K562 (cell line): Measurements from ENCODE around the gene STUM. TPM values are rescaled to one million over a fixed set of nuclear protein-coding genes. Genes with fewer than 3 reads are reported as not detected.

ENCODE experiments used
- ATAC-seq: fragments of 200-7000 bp; cut with Tn5 transposase; 3 replicates; pipeline ENCODE4 v1.9.1; 2020; ENCODE audit warnings: moderate library complexity
- BruUV-seq: library from RNA; stranded (reverse); fragments of 400-500 nt; replicated peaks from 2 replicates; lab custom pipeline; 2021; lab: Mats Ljungman, UMichigan
- CTCF ChIA-PET: fragments of 300-600 bp; formaldehyde crosslinking; extraction: SDS; loops from one replicate; lab custom pipeline; 2021; ENCODE audit warnings: low intra/inter-chr PET ratio; lab: Yijun Ruan, JAX
- POLR2A ChIA-PET: fragments of 300-600, 350-650 bp; sonication (Branson Sonifier 250); formaldehyde crosslinking; extraction: SDS; loops from one replicate; lab custom pipeline; 2021; ENCODE audit warnings: antibody characterized with exemption, inconsistent platforms; lab: Yijun Ruan, JAX
- DNase-seq, 4 experiments: peaks; one replicate each; pipeline versions ENCODE4 v3.0.0 to v3.0.0-alpha.2; 2011 to 2018; ENCODE audit warnings: low spot score in 3 of 4, mixed read lengths in 3 of 4; ENCODE audit errors: extremely low read depth in 1 of 4
- FAIRE-seq: peaks from 2 replicates; lab custom pipeline; 2011; peaks lifted over from hg19 to GRCh38; lab: Jason Lieb, UNC
- H2AFZ ChIP-seq: 2 replicates; pipeline ENCODE4 v1.6.0; 2011; ENCODE audit warnings: low read depth, low read length, control low read depth, inconsistent platforms
- H3K27ac ChIP-seq: fragments of 200-600 bp; 3 replicates; pipeline ENCODE4 v1.8.0; 2011; ENCODE audit warnings: low read depth, mild to moderate bottlenecking, control low read depth, inconsistent platforms, low read length, moderate library complexity, mixed read lengths; ENCODE audit errors: extremely low read depth
- H3K27me3 ChIP-seq, 2 experiments: fragments of 300-600 bp in 1 of 2; 2 replicates in 1 of 2; 3 replicates in 1 of 2; pipeline versions ENCODE4 v1.6.0 to v1.8.0; 2011; ENCODE audit warnings: inconsistent platforms in 2 of 2, low read length in 2 of 2, mild to moderate bottlenecking in 1 of 2, mixed read lengths in 1 of 2, moderate library complexity in 1 of 2; ENCODE audit not compliant: control insufficient read depth in 2 of 2, insufficient read depth in 2 of 2
- H3K36me3 ChIP-seq: fragments of 300-600 bp; 3 replicates; pipeline ENCODE4 v1.8.0; 2011; ENCODE audit warnings: mild to moderate bottlenecking, low read length, inconsistent platforms; ENCODE audit not compliant: control insufficient read depth, insufficient read depth
- H3K4me1 ChIP-seq, 2 experiments: fragments of 200-600 bp in 1 of 2; replicated peaks in 1 of 2; 2 replicates in 1 of 2; 3 replicates in 1 of 2; pipeline versions ENCODE4 v1.5.1 to v1.8.0; 2011; ENCODE audit warnings: inconsistent platforms in 2 of 2, low read length in 2 of 2, mild to moderate bottlenecking in 1 of 2, mixed read lengths in 1 of 2, moderate library complexity in 1 of 2; ENCODE audit not compliant: control insufficient read depth in 2 of 2, insufficient read depth in 2 of 2
- H3K4me2 ChIP-seq: 2 replicates; pipeline ENCODE4 v1.6.1; 2011; ENCODE audit warnings: low read length, control low read depth, inconsistent platforms, mixed read lengths; ENCODE audit not compliant: insufficient read depth
- H3K4me3 ChIP-seq: fragments of 200-600 bp; sonication (generic), shearing (Covaris generic); 2 replicates; pipeline ENCODE4 v1.5.1; 2016; ENCODE audit warnings: control low read depth, inconsistent platforms
- H3K79me2 ChIP-seq: fragments of 200-600 bp; 3 replicates; pipeline ENCODE4 v1.8.0; 2011; ENCODE audit warnings: low read length, inconsistent platforms; ENCODE audit not compliant: control insufficient read depth, insufficient read depth
- H3K9ac ChIP-seq, 2 experiments: 2 replicates each; pipeline versions ENCODE4 v1.6.0 to v1.6.1; 2011; ENCODE audit warnings: low read depth in 2 of 2, low read length in 2 of 2, control low read depth in 1 of 2, inconsistent platforms in 1 of 2, mild to moderate bottlenecking in 1 of 2, mixed read lengths in 1 of 2; ENCODE audit not compliant: insufficient read depth in 1 of 2
- H3K9me1 ChIP-seq: one replicate; pipeline ENCODE4 v1.6.0; 2011; ENCODE audit warnings: inconsistent platforms, mild to moderate bottlenecking, low read length, moderate library complexity; ENCODE audit not compliant: control insufficient read depth, insufficient read depth
- H3K9me3 ChIP-seq: replicated peaks from 2 replicates; pipeline ENCODE4 v1.5.1; 2011; ENCODE audit warnings: low read depth, low read length, inconsistent platforms; ENCODE audit not compliant: control insufficient read depth, insufficient read depth
- H4K20me1 ChIP-seq: replicated peaks from 2 replicates; pipeline ENCODE4 v1.6.1; 2011; ENCODE audit warnings: low read length, inconsistent platforms, mixed read lengths; ENCODE audit not compliant: control insufficient read depth, insufficient read depth
- CBFA2T3 ChIP-seq: fragments of 450-650 bp; IDR thresholded peaks from 2 replicates; pipeline ENCODE4 v1.6.1; 2017
- NFIC ChIP-seq: fragments of 450-650 bp; IDR thresholded peaks from 2 replicates; pipeline ENCODE4 v1.6.1; 2017; ENCODE audit warnings: mild to moderate bottlenecking, inconsistent platforms
- TAF15 ChIP-seq: fragments of 200-400 bp; formaldehyde crosslinking; IDR thresholded peaks from 2 replicates; pipeline ENCODE4 v1.6.1; 2017; ENCODE audit warnings: mild to moderate bottlenecking, low read depth, low read length, moderate library complexity
- WGBS: fragments of 100-300 bp; shearing (Covaris generic); methylation state at CpG from one replicate; pipeline ENCODE4 v1.1.6; 2016; ENCODE audit warnings: low coverage, mixed read lengths; ENCODE audit not compliant: insufficient coverage; ENCODE audit errors: missing lambda C conversion rate; 5-methylcytosine and 5-hydroxymethylcytosine counted together
- in situ Hi-C: fragments of 300-500 bp; cut with MboI; formaldehyde crosslinking; loops from 4 replicates; pipeline ENCODE4 v1.15.0; 2018; ENCODE audit warnings: inconsistent platforms, mixed read lengths
- intact Hi-C: fragments of 100-400 bp; cut with micrococcal nuclease; formaldehyde crosslinking; loops from 2 replicates; pipeline ENCODE4 v1.14.2; 2022
- polyA plus RNA-seq, 8 experiments: library from polyadenylated mRNA; depleted of rRNA in 4 of 8; stranded (reverse) in 5 of 8; unstranded in 3 of 8; fragments of >200 nt; fragmentation: Nextera tagmentation in 2 of 8; fragmentation: Illumina TruSeq in 1 of 8; extraction: Ambion mirVana in 2 of 8; extraction: Trizol in 1 of 8; gene quantifications; 2 replicates each; pipeline versions ENCODE4 v1.2.1 to v1.2.3, GENCODE V29; 2011 to 2014; ENCODE audit warnings: inconsistent platforms in 1 of 8, missing spikeins in 1 of 8
- total RNA-seq, 7 experiments: library from RNA; depleted of rRNA in 6 of 7; stranded (reverse); fragments of >200 nt in 6 of 7; fragmentation: Illumina TruSeq in 2 of 7; extraction: Trizol in 2 of 7; gene quantifications; 2 replicates each; pipeline versions ENCODE4 v1.2.1 to v1.2.3, GENCODE V29; 2011 to 2021; ENCODE audit warnings: low replicate concordance in 1 of 7
- TF ChIP-seq, protein P1 (sequence below): fragments of 450-650 bp; IDR thresholded peaks from 2 replicates; pipeline ENCODE4 v1.6.1; 2018; ENCODE audit warnings: mild to moderate bottlenecking, low read depth; ENCODE audit not compliant: partially characterized antibody

STUM gene
- total and polyA plus RNA-seq, 9 of the 15 experiments (the other 6 are each of a cell fraction or from before 2014, with no cell fraction given), result not detected

DNA sequence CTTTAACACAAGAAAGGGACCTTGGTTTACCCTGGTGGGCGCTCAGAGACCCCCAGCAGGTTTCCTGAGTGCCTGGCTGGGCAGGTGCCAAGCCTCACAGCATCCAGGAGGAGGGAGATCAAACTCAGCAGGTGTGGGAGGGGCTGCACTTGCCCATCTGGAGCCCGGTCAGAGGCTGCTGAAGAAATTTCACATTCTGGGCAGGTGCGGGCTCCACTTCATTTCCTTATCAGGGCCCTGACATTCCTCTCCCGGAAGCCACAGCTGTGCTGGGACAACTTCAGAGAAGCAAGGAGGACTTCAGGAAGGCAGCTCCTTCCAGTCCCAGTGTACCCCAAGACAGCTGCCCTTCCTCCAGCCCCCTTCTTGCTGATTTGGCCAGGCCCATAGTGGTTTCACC, 107.6 kb downstream of the STUM start:
- in situ Hi-C loops, result no loop called here
- no peak overlapping the region for H3K4me3 ChIP-seq
- 3% methylated on average over 4 of the region's 4 CpGs for WGBS

GRCh38 chr1:226656601-226657277, 108.2 kb downstream of the STUM start:
- peaks cover 53 to 71% of the 10 kb centered on the region in 2 experiments for H3K27me3 ChIP-seq

More for the DNA sequence above, 107.6 kb downstream of the STUM start:
- peaks cover 48 to 66% of the 10 kb centered on the region in 2 experiments for H3K27me3 ChIP-seq
- TF ChIP-seq TAF15 (no peak), CBFA2T3 (0 out of 2 replicates have a peak, but pooled peaks have one; percentile 11)
- no peaks in the 10 kb centered on the region for H3K79me2 ChIP-seq
- H2AFZ ChIP-seq, result no peak overlapping the region
- H3K4me2 ChIP-seq, result no peak overlapping the region
- intact Hi-C loops, result no loop called here
- H3K36me3 ChIP-seq, result no peaks in the 10 kb centered on the region
- ATAC-seq, result no peak
- peaks cover 15% of the 10 kb centered on the region for H4K20me1 ChIP-seq
- H3K9me3 ChIP-seq, result no peaks in the 10 kb centered on the region
- CTCF ChIA-PET, result no interaction called here
- no peak overlapping the region for H3K9ac ChIP-seq
- H3K27ac ChIP-seq, result no peak overlapping the region
- BruUV-seq, result no TSS peak
- POLR2A ChIA-PET, result interaction anchor here (1.0 to 1.3 kb wide), 2 partner anchors 20 to 165 kb away, joined by 3 read pairs; no protein-coding TSS in a partner anchor
- H3K4me1 ChIP-seq, result no peaks in the 10 kb centered on the region; a peak in 1 of 5 replicates
- FAIRE-seq, result no peak
- H3K9me1 ChIP-seq, result no peaks in the 10 kb centered on the region
- DNase-seq, result no peak

More at GRCh38 chr1:226656601-226657277, 108.2 kb downstream of the STUM start:
- no TSS peak for BruUV-seq
- Histone ChIP-seq H3K4me3 (no peak overlapping the region), H3K4me2 (no peak overlapping the region), H3K4me1 (no peaks in the 10 kb centered on the region; a peak in 1 of 5 replicates), H3K9ac (no peak overlapping the region), H3K9me1 (no peaks in the 10 kb centered on the region), H3K36me3 (no peaks in the 10 kb centered on the region), H3K79me2 (no peaks in the 10 kb centered on the region), H3K9me3 (no peaks in the 10 kb centered on the region), H3K27ac (no peak overlapping the region), H2AFZ (no peak overlapping the region), H4K20me1 (peaks cover 18% of the 10 kb centered on the region)
- ATAC-seq (no peak), DNase-seq (no peak), FAIRE-seq (no peak)
- TF ChIP-seq, protein P1, sequence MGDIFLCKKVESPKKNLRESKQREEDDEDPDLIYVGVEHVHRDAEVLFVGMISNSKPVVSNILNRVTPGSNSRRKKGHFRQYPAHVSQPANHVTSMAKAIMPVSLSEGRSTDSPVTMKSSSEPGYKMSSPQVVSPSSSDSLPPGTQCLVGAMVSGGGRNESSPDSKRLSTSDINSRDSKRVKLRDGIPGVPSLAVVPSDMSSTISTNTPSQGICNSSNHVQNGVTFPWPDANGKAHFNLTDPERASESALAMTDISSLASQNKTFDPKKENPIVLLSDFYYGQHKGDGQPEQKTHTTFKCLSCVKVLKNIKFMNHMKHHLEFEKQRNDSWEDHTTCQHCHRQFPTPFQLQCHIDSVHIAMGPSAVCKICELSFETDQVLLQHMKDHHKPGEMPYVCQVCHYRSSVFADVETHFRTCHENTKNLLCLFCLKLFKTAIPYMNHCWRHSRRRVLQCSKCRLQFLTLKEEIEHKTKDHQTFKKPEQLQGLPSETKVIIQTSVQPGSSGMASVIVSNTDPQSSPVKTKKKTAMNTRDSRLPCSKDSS, result no peak
- TF ChIP-seq NFIC, result peak; percentile 66
- in situ Hi-C loops (no loop called here), intact Hi-C loops (no loop called here)
- ChIA-PET CTCF (no interaction called here), POLR2A (interaction anchor here (1.1 to 1.3 kb wide), 2 partner anchors 15 to 164 kb away, joined by 3 to 4 read pairs; no protein-coding TSS in a partner anchor)
- whole genome bisulfite sequencing, result 1% methylated on average over 12 of the region's 12 CpGs
